Measurements from ENCODE around the gene CTNNA3.

The CTNNA3 gene

GRCh38 chr10:66218289-66218688 is 1477.7 kb downstream of the CTNNA3 start:
- DNase-seq (ENCODE audit: low spot score): no peak

- no peak for DNase-seq (ENCODE audit: low spot score)
These were observed 1480.1 kb downstream of the CTNNA3 start for GRCh38 chr10:66215920-66216319.

- no peak for DNase-seq (ENCODE audit: low spot score)
These were observed 1481.1 kb downstream of the CTNNA3 start for GRCh38 chr10:66214721-66215404.

GRCh38 chr10:66209025-66209424 is 1487.0 kb downstream of the CTNNA3 start:
- DNase-seq (ENCODE audit: low spot score): no peak

GRCh38 chr10:66204838-66205237 is 1491.2 kb downstream of the CTNNA3 start:
- no peak for DNase-seq (ENCODE audit: low spot score)

GRCh38 chr10:66202101-66202500 is 1493.9 kb downstream of the CTNNA3 start:
- no peak for DNase-seq (ENCODE audit: low spot score)

- no peak for DNase-seq (ENCODE audit: low spot score)
These were observed 1503.7 kb downstream of the CTNNA3 start for GRCh38 chr10:66192162-66192831.

GRCh38 chr10:66190413-66190812 is 1505.6 kb downstream of the CTNNA3 start:
- no peak for DNase-seq (ENCODE audit: low spot score)

- no peak for DNase-seq (ENCODE audit: low spot score)
These were observed 1506.7 kb downstream of the CTNNA3 start for GRCh38 chr10:66189271-66189670.

GRCh38 chr10:66187053-66187733 is 1508.8 kb downstream of the CTNNA3 start:
- no peak for DNase-seq (ENCODE audit: low spot score)

GRCh38 chr10:66183028-66183427 is 1513.0 kb downstream of the CTNNA3 start:
- no peak for DNase-seq (ENCODE audit: low spot score)

GRCh38 chr10:66180581-66181318 is 1515.2 kb downstream of the CTNNA3 start:
- peak; percentile 55 for DNase-seq (ENCODE audit: low spot score)

GRCh38 chr10:66180021-66180420 is 1516.0 kb downstream of the CTNNA3 start:
- no peak for DNase-seq (ENCODE audit: low spot score)

- DNase-seq (ENCODE audit: low spot score): no peak
These were observed 1519.2 kb downstream of the CTNNA3 start for GRCh38 chr10:66176772-66177171.

- no peak for DNase-seq (ENCODE audit: low spot score)
These were observed 1528.2 kb downstream of the CTNNA3 start for GRCh38 chr10:66167816-66168215.

GRCh38 chr10:66162560-66163143 is 1533.3 kb downstream of the CTNNA3 start:
- no peak for DNase-seq (ENCODE audit: low spot score)

- DNase-seq (ENCODE audit: low spot score): no peak
These were observed 1544.6 kb downstream of the CTNNA3 start for GRCh38 chr10:66151346-66151745.

- DNase-seq (ENCODE audit: low spot score): no peak
These were observed 1547.7 kb downstream of the CTNNA3 start for GRCh38 chr10:66148312-66148711.

- no peak for DNase-seq (ENCODE audit: low spot score)
These were observed 1552.0 kb downstream of the CTNNA3 start for GRCh38 chr10:66144016-66144415.

- DNase-seq (ENCODE audit: low spot score): no peak
These were observed 1593.2 kb downstream of the CTNNA3 start for GRCh38 chr10:66102756-66103155.

GRCh38 chr10:66098595-66099480 is 1597.2 kb downstream of the CTNNA3 start:
- DNase-seq (ENCODE audit: low spot score): no peak
